ENCODE results near the gene AHNAK2.

Gene AHNAK2

DNA sequence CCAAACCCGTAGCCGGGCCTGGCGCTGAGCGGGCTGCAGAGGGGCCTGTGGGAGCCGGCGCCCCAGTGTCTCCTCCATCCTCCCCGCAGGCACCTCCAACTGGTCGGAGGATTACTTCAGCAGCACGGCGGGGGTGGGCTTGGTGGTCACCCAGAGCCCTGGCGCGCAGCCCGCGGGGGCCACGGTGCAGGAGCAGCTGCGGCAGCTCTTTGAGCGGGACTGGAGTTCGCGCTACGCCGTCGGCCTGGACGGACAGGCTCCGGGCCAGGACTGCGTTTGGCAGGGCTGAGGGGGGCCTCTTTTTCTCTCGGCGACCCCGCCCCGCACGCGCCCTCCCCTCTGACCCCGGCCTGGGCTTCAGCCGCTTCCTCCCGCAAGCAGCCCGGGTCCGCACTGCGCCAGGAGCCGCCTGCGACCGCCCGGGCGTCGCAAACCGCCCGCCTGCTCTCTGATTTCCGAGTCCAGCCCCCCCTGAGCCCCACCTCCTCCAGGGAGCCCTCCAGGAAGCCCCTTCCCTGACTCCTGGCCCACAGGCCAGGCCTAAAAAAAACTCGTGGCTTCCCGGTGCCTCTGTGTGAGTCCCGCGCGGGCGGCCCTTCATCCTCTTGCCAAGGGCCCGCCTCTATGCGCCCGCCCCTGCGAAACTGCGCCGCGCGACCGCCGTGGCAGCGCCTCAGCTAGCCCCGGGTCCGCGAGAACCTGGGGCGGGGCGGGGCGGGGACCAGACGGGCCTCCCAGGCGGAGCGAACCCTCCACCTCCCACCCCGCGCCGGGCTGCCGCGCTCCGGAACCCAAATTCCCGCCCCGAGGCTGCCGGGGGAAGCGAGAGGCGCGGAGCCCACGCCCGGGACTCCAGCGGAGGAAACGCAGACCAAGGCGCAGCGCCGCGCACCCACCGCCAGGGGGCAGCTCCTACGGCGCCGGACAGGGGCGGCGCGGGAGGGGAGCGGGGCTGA, 45.2 kb downstream of the AHNAK2 start (continued):
- TF ChIP-seq ZNF274 (IDR thresholded peaks at IDR 0.05; ENCODE audit: low read length) (no peak), ZNF274 (tag by site-specific recombination; IDR thresholded peaks at IDR 0.05; ENCODE audit: borderline replicate concordance) (no peak), PRDM1 (tag by site-specific recombination; IDR thresholded peaks at IDR 0.05) (no peak), ZNF302 (tag by site-specific recombination; IDR thresholded peaks at IDR 0.05; ENCODE audit: low read depth) (no peak), ZNF354C (tag by site-specific recombination; IDR thresholded peaks at IDR 0.05; ENCODE audit: borderline replicate concordance, low read depth) (no peak), ZNF23 (tag by site-specific recombination; IDR thresholded peaks at IDR 0.05; ENCODE audit: borderline replicate concordance) (no peak), ZEB2 (tag by site-specific recombination; IDR thresholded peaks at IDR 0.05) (0 out of 2 replicates have a peak, but pooled peaks have one; percentile 27), KLF17 (tag by site-specific recombination; IDR thresholded peaks at IDR 0.05) (peak; percentile 82; the same call in 1 of the 2 replicates), ZSCAN16 (tag by site-specific recombination; IDR thresholded peaks at IDR 0.05) (no peak), ZNF37A (tag by site-specific recombination; IDR thresholded peaks at IDR 0.05) (no peak), ZNF626 (tag by site-specific recombination; IDR thresholded peaks at IDR 0.05) (no peak), ZNF121 (tag by site-specific recombination; IDR thresholded peaks at IDR 0.05) (no peak), ZNF214 (tag by site-specific recombination; IDR thresholded peaks at IDR 0.05; ENCODE audit: borderline replicate concordance) (no peak), ZSCAN5A (tag by site-specific recombination; IDR thresholded peaks at IDR 0.05) (0 out of 2 replicates have a peak, but pooled peaks have one; percentile 30), ZNF133 (tag by site-specific recombination; IDR thresholded peaks at IDR 0.05) (no peak), ZNF585B (tag by site-specific recombination; IDR thresholded peaks at IDR 0.05) (no peak), ZFP41 (tag by site-specific recombination; IDR thresholded peaks at IDR 0.05; ENCODE audit: borderline replicate concordance) (no peak), ZNF792 (tag by site-specific recombination; IDR thresholded peaks at IDR 0.05) (no peak), ZNF830 (tag by site-specific recombination; IDR thresholded peaks at IDR 0.05; ENCODE audit: low read depth) (no peak), ZNF660 (tag by site-specific recombination; IDR thresholded peaks at IDR 0.05) (peak; percentile 95), ZNF223 (tag by site-specific recombination; IDR thresholded peaks at IDR 0.05) (no peak), ZNF707 (tag by site-specific recombination; IDR thresholded peaks at IDR 0.05) (no peak), ZNF639 (tag by site-specific recombination; IDR thresholded peaks at IDR 0.05) (no peak), REPIN1 (tag by site-specific recombination; IDR thresholded peaks at IDR 0.05; ENCODE audit: low read depth) (no peak), ZNF530 (tag by site-specific recombination; IDR thresholded peaks at IDR 0.05; ENCODE audit: low read depth) (no peak), ZXDB (tag by site-specific recombination; IDR thresholded peaks at IDR 0.05) (peak; percentile 47; the same call in 1 of the 2 replicates), EGR2 (tag by site-specific recombination; IDR thresholded peaks at IDR 0.05; ENCODE audit: low read depth) (peak; percentile 68), ZNF292 (tag by site-specific recombination; IDR thresholded peaks at IDR 0.05; ENCODE audit: borderline replicate concordance, low read depth) (no peak), ZNF548 (tag by site-specific recombination; IDR thresholded peaks at IDR 0.05) (no peak), ZNF202 (tag by site-specific recombination; IDR thresholded peaks at IDR 0.05; ENCODE audit: borderline replicate concordance) (no peak), ZNF114 (tag by site-specific recombination; IDR thresholded peaks at IDR 0.05) (no peak)
- TF ChIP-seq, protein P1, sequence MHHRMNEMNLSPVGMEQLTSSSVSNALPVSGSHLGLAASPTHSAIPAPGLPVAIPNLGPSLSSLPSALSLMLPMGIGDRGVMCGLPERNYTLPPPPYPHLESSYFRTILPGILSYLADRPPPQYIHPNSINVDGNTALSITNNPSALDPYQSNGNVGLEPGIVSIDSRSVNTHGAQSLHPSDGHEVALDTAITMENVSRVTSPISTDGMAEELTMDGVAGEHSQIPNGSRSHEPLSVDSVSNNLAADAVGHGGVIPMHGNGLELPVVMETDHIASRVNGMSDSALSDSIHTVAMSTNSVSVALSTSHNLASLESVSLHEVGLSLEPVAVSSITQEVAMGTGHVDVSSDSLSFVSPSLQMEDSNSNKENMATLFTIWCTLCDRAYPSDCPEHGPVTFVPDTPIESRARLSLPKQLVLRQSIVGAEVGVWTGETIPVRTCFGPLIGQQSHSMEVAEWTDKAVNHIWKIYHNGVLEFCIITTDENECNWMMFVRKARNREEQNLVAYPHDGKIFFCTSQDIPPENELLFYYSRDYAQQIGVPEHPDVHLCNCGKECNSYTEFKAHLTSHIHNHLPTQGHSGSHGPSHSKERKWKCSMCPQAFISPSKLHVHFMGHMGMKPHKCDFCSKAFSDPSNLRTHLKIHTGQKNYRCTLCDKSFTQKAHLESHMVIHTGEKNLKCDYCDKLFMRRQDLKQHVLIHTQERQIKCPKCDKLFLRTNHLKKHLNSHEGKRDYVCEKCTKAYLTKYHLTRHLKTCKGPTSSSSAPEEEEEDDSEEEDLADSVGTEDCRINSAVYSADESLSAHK (tag by site-specific recombination; IDR thresholded peaks at IDR 0.05): no peak
- TF ChIP-seq, protein P2, sequence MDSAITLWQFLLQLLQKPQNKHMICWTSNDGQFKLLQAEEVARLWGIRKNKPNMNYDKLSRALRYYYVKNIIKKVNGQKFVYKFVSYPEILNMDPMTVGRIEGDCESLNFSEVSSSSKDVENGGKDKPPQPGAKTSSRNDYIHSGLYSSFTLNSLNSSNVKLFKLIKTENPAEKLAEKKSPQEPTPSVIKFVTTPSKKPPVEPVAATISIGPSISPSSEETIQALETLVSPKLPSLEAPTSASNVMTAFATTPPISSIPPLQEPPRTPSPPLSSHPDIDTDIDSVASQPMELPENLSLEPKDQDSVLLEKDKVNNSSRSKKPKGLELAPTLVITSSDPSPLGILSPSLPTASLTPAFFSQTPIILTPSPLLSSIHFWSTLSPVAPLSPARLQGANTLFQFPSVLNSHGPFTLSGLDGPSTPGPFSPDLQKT (IDR thresholded peaks at IDR 0.05; ENCODE audit: borderline replicate concordance, low read depth, low read length): no peak

All from HEK293 (cell line).